MM.1S (cell line): Measurements from ENCODE around the gene ADAMTS9.

ENCODE experiments used
- CTCF ChIP-seq: fragments of 300-600 bp; sonication (generic); IDR thresholded peaks from 2 replicates; pipeline ENCODE4 v1.5.1; 2016; ENCODE audit warnings: antibody characterized with exemption, low read length, mixed read lengths
- EZH2 ChIP-seq: fragments of 300-600 bp; sonication (generic); optimal IDR thresholded peaks from 2 replicates; pipeline ENCODE3; 2017; ENCODE audit warnings: low read depth, mild to moderate bottlenecking, antibody characterized with exemption, low read length, mixed read lengths

DNA sequence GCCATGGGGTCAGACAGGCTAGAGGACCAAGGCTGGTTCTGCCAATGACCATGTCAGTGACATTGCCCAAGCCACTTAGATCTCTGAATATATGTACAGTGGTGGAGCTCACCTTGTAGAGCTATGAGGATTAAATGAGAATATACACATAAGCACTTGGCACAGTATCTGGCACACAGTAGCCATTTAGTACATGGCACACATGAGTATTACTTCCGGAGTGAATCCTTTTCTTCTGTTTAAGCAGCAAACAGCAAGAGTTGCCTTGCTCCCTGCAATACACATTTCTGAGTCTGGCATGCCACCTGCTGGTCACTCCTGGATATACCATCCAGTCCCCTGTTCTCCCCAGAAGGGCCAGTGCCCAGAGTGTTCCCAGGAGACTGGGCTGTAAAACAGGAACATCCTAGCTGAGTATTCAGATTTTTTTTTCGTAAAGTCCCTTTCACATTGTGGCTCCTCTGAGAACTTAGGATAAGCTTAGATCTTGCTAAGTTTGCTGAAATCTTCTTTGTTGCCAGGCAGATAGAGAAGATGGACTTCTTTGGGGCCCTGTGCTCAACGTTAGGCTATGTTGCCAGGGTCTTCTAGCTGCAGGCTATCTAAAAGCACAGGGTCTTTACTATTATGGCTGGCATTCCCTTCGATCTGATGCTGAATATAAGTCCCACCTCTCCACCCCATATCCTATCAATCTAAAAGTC lies 203.4 kb downstream of the ADAMTS9 start:
- TF ChIP-seq CTCF = peak; percentile 89
- TF ChIP-seq EZH2 = no peak
